Neural cell (in vitro differentiated cells): ENCODE measurements around the gene CIC.
A peak's percentile ranks its signal among the peaks of the same experiment; 100 is the strongest.

Source experiments
- CTCF ChIP-seq: fragments of 450-650 bp; IDR thresholded peaks from 2 replicates; pipeline ENCODE4 v1.5.1; 2014; ENCODE audit warnings: antibody characterized with exemption, mild to moderate bottlenecking, moderate library complexity; ENCODE audit not compliant: poor library complexity, severe bottlenecking
- EP300 ChIP-seq: fragments of 450-650 bp; conservative IDR thresholded peaks from 2 replicates; pipeline ENCODE4 v1.6.1; 2014; ENCODE audit warnings: antibody characterized with exemption, mild to moderate bottlenecking, moderate library complexity; ENCODE audit not compliant: poor library complexity, severe bottlenecking

- TF ChIP-seq EP300 = peak; percentile 22
- TF ChIP-seq CTCF = peak; percentile 53
Observed at GRCh38 chr19:42283188-42284065, 14.4 kb downstream of the CIC start.
